H54 (cell line): ENCODE measurements around the gene C19orf25.

Experiments
- DNase-seq: peaks from one replicate; pipeline ENCODE4 v3.0.0; 2011; ENCODE audit warnings: low spot score, mixed read lengths; ENCODE audit not compliant: insufficient read length
- FAIRE-seq: peaks from 3 replicates; lab custom pipeline; 2011; peaks lifted over from hg19 to GRCh38; lab: Jason Lieb, UNC
- POLR2A ChIP-seq: IDR thresholded peaks from 2 replicates; pipeline ENCODE4 v1.6.1; 2011; ENCODE audit warnings: low read depth, mild to moderate bottlenecking, low read length

C19orf25 gene

GRCh38 chr19:1427221-1427920, 51.6 kb downstream of the C19orf25 start:
- no peak for FAIRE-seq
- TF ChIP-seq POLR2A, result no peak
- no peak for DNase-seq

GRCh38 chr19:1426736-1427135, 52.3 kb downstream of the C19orf25 start:
- no peak for TF ChIP-seq POLR2A
- DNase-seq (no peak), FAIRE-seq (no peak)

- no peak for DNase-seq
- no peak for TF ChIP-seq POLR2A
- FAIRE-seq, result no peak
These were observed 53.1 kb downstream of the C19orf25 start for GRCh38 chr19:1425902-1426301.

- TF ChIP-seq POLR2A, result no peak
- DNase-seq (no peak), FAIRE-seq (no peak)
These were observed 53.7 kb downstream of the C19orf25 start for GRCh38 chr19:1425102-1425837.

DNA sequence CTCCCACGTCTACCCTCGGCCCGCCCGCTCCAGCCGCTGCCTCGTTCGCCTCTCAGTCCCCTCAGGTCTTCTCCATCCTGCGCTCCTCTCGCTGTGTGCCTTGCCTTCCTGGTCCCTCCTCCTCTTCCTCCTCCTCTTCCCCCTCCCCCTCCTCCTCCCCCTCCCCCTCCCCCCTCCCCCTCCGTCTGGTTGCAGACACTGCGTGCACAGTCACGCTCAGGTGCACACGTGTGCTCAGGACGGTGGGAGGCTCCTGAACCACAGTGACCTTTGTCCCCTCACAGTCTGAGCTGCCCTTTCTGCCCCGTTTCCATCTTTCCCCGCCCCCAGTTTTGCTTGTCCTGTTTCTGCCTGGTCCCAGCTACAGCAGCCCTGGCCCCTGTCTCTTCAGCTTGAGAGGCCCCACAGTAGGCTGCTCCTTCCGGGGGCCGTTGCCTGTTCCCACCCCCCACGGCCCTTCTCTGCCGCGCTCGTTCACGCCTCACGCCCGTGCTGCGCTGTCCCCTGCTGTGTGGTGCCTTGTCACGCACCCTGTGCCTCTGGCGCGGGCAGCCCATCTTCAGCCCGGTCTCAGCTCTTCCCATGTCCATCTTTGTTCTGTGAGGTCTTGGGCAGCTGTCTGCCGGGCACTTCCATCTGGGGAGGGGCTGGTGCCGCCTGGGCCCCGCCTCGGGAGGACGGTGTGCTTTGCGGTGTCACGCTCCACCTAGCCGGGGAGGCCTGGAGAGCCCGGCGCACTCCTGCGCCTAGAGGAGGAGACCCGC, 54.6 kb downstream of the C19orf25 start:
- no peak for FAIRE-seq
- DNase-seq, result no peak
- no peak for TF ChIP-seq POLR2A

- no peak for DNase-seq
- FAIRE-seq, result no peak
- no peak for TF ChIP-seq POLR2A
These were observed 55.4 kb downstream of the C19orf25 start for GRCh38 chr19:1423436-1424191.
